KMS-11 (cell line): Measurements from ENCODE around the gene ACSF3.

Source experiments
- H2AFZ ChIP-seq: fragments of 200-600 bp; sonication (generic); 2 replicates; pipeline ENCODE4 v1.6.1; 2016; ENCODE audit warnings: antibody characterized with exemption, mixed run types, low read depth
- H3K27ac ChIP-seq: fragments of 200-600 bp; sonication (generic); 2 replicates; pipeline ENCODE4 v1.6.1; 2016; ENCODE audit warnings: mild to moderate bottlenecking, mixed run types
- H3K27me3 ChIP-seq: fragments of 200-600 bp; sonication (generic); 2 replicates; pipeline ENCODE4 v1.6.1; 2017; ENCODE audit warnings: mild to moderate bottlenecking, low read depth, mixed run types, moderate library complexity; ENCODE audit not compliant: insufficient read depth
- H3K36me3 ChIP-seq: fragments of 200-600 bp; sonication (generic); 2 replicates; pipeline ENCODE4 v1.6.1; 2017; ENCODE audit warnings: mild to moderate bottlenecking, mixed run types; ENCODE audit not compliant: insufficient read depth
- H3K4me1 ChIP-seq: fragments of 200-600 bp; sonication (generic); 2 replicates; pipeline ENCODE4 v1.6.1; 2016; ENCODE audit warnings: mild to moderate bottlenecking, low read depth, mixed run types; ENCODE audit not compliant: poor library complexity, severe bottlenecking
- H3K4me2 ChIP-seq: fragments of 200-600 bp; sonication (generic); 2 replicates; pipeline ENCODE4 v1.7.0; 2016; ENCODE audit warnings: mild to moderate bottlenecking, mixed run types
- H3K4me3 ChIP-seq: fragments of 200-600 bp; sonication (generic); IDR thresholded peaks from 2 replicates; pipeline ENCODE4 v1.6.1; 2017; ENCODE audit warnings: low read depth, low read length, mixed read lengths; ENCODE audit not compliant: insufficient read depth
- H3K79me2 ChIP-seq: fragments of 200-600 bp; sonication (generic); 2 replicates; pipeline ENCODE4 v1.6.1; 2016; ENCODE audit warnings: low read depth, mixed run types; ENCODE audit not compliant: insufficient read depth
- H3K9ac ChIP-seq: fragments of 200-600 bp; sonication (generic); 2 replicates; pipeline ENCODE4 v1.6.1; 2016; ENCODE audit warnings: mild to moderate bottlenecking, mixed run types
- H4K20me1 ChIP-seq: fragments of 200-600 bp; sonication (generic); 2 replicates; pipeline ENCODE4 v1.6.1; 2016; ENCODE audit warnings: mild to moderate bottlenecking, mixed run types; ENCODE audit not compliant: insufficient read depth
- CTCF ChIP-seq: fragments of 200-600 bp; sonication (generic); conservative IDR thresholded peaks from 2 replicates; pipeline ENCODE4 v1.6.1; 2017; ENCODE audit warnings: low read depth, mild to moderate bottlenecking, antibody characterized with exemption, low read length, moderate library complexity, mixed read lengths

ACSF3 gene

GRCh38 chr16:89117975-89118289 is 24.3 kb downstream of the ACSF3 start:
- no peak overlapping the region for H3K27ac ChIP-seq
- H3K27me3 ChIP-seq, result no peaks in the 10 kb centered on the region
- no peaks in the 10 kb centered on the region for H4K20me1 ChIP-seq
- H3K79me2 ChIP-seq, result no peaks in the 10 kb centered on the region
- no peaks in the 10 kb centered on the region for H3K4me1 ChIP-seq
- no peaks in the 10 kb centered on the region for H3K36me3 ChIP-seq
- H3K9ac ChIP-seq, result no peak overlapping the region
- no peak overlapping the region for H2AFZ ChIP-seq
- H3K4me2 ChIP-seq, result no peak overlapping the region
- no peak overlapping the region for H3K4me3 ChIP-seq
- TF ChIP-seq CTCF, result no peak

GRCh38 chr16:89118361-89119165 is 24.9 kb downstream of the ACSF3 start:
- Histone ChIP-seq H2AFZ (no peak overlapping the region), H3K4me3 (no peak overlapping the region), H3K27me3 (no peaks in the 10 kb centered on the region), H3K9ac (no peak overlapping the region), H3K4me2 (no peak overlapping the region), H4K20me1 (no peaks in the 10 kb centered on the region), H3K36me3 (no peaks in the 10 kb centered on the region), H3K79me2 (no peaks in the 10 kb centered on the region), H3K4me1 (no peaks in the 10 kb centered on the region), H3K27ac (no peak overlapping the region)
- TF ChIP-seq CTCF, result no peak

GRCh38 chr16:89119166-89119621 is 25.5 kb downstream of the ACSF3 start:
- Histone ChIP-seq H3K4me1 (no peaks in the 10 kb centered on the region), H3K79me2 (no peaks in the 10 kb centered on the region), H3K27me3 (no peaks in the 10 kb centered on the region), H4K20me1 (no peaks in the 10 kb centered on the region), H2AFZ (no peak overlapping the region), H3K4me3 (no peak overlapping the region), H3K36me3 (no peaks in the 10 kb centered on the region), H3K9ac (no peak overlapping the region), H3K27ac (no peak overlapping the region), H3K4me2 (no peak overlapping the region)
- TF ChIP-seq CTCF, result no peak

GRCh38 chr16:89119661-89120141 is 26.0 kb downstream of the ACSF3 start:
- no peak for TF ChIP-seq CTCF
- H3K36me3 ChIP-seq, result no peaks in the 10 kb centered on the region
- H3K4me3 ChIP-seq, result no peak overlapping the region
- no peaks in the 10 kb centered on the region for H3K4me1 ChIP-seq
- no peaks in the 10 kb centered on the region for H3K27me3 ChIP-seq
- no peak overlapping the region for H3K9ac ChIP-seq
- no peaks in the 10 kb centered on the region for H3K79me2 ChIP-seq
- no peaks in the 10 kb centered on the region for H4K20me1 ChIP-seq
- H3K27ac ChIP-seq, result no peak overlapping the region
- H3K4me2 ChIP-seq, result no peak overlapping the region
- no peak overlapping the region for H2AFZ ChIP-seq
